Subcutaneous adipose tissue (tissue), 4 donors: ENCODE results near the gene ITGA5. TPM values are rescaled to one million over a fixed set of nuclear protein-coding genes. Genes with fewer than 3 reads are reported as not detected.

Experiments
- total RNA-seq, 4 donors: library from RNA; depleted of rRNA; stranded (reverse); fragments of >200 nt; gene quantifications; one replicate each; pipeline ENCODE4 v1.1.0, GENCODE V29; 2016
- TF ChIP-seq, protein P1 (sequence below): fragments of 450-650 bp; IDR thresholded peaks from one replicate; pipeline ENCODE4 v1.5.1; 2016; ENCODE audit warnings: low read depth, mild to moderate bottlenecking, control low read depth, antibody characterized with exemption, moderate library complexity

ITGA5 gene
- total RNA-seq, 4 donors from 2014 or later, result 81.5 to 150 (median 109) TPM

DNA sequence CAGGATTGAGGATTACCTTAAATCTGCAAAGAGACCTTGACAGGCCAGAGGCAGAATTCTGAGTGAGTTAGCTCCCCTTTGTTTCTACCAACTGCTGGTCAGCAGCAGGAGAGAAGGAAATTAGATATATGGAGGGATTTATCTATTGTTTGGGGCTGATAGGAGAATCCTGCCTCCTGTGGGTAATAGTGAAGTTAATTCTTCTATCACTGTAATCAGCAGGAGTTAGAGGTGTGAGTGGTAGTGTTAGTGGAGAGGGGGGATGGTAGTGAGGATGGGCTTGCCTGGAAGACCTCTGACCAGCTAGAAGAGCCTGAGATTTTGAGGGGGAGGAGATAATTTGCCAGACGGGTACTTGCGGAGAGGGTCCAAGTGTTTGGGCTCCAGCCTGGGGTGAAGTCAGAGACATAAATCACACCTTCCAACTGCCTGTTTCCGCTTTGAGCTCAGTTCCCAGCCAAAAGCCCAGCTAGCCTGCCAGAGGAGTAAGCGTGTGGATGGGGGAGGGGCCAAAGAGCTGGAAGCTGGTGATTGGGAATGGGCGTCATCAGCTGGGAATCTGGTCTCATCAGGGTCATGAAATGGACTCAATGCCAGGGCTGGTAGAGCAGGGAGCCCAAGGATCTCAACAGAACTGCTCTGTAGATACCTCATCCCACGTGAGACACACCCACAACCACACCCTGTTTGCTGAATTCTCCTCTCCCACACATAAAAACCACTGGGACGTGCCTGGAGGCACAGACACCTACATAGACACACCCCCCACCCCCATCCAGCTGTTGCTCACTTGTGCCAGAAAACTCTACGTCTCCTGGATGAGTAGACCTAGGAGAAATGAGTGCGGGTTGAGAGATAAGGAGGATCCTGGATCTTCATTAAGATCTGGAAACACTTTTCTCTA, 13.1 kb upstream of the ITGA5 start:
- TF ChIP-seq, protein P1, sequence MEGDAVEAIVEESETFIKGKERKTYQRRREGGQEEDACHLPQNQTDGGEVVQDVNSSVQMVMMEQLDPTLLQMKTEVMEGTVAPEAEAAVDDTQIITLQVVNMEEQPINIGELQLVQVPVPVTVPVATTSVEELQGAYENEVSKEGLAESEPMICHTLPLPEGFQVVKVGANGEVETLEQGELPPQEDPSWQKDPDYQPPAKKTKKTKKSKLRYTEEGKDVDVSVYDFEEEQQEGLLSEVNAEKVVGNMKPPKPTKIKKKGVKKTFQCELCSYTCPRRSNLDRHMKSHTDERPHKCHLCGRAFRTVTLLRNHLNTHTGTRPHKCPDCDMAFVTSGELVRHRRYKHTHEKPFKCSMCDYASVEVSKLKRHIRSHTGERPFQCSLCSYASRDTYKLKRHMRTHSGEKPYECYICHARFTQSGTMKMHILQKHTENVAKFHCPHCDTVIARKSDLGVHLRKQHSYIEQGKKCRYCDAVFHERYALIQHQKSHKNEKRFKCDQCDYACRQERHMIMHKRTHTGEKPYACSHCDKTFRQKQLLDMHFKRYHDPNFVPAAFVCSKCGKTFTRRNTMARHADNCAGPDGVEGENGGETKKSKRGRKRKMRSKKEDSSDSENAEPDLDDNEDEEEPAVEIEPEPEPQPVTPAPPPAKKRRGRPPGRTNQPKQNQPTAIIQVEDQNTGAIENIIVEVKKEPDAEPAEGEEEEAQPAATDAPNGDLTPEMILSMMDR, result no peak

DNA sequence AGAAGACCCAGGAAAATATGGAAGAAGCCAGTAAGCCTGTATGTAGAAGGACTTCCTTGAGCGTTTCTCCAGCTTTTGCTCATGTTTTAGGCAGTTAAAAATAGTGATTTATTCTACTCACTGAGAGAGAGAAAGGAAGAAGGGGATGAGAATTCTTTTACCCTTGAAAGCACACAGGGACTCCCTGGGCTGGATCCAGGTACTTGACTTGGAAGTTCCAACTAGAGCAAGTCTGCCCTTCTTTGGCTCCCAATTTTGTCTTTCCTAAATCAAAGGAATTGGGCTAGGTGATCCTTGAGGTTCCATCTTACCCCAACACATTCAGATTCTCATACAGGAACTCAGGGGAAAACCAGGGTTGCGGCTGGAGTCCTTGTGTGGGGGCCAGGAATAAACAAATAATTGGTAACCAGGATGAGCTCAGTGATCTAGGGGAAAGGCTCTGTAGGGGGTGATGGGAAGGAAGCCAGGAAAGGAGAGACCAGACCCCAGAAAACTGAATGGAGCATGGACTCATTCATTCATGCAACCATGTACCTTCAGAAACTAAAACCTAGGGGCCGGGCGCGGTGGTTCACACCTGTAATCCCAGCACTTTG, 11.5 kb upstream of the ITGA5 start:
- TF ChIP-seq, protein P1, result no peak

DNA sequence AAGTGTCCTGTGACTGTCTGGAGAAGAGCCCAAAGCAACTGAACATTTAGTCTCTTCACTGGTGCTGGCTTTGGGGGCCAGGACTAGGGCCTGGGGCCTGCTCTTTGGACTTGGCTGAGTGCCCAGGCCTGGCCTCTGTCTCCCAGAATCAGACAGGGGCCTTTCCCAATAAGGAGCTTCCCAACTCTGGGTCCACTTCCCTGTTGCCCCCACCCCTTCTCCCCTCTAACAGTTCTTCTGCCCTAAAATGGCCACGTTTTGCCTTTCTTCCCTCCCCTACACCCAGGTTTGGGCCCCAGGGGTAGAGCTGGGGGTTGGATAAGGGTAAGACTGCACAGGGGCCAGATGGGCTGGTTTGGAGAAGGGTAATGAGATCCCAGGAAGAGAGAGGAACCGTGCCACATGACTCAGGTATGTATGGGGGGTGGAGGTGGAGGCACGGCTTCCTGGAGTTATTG, 10.0 kb upstream of the ITGA5 start:
- TF ChIP-seq, protein P1, result no peak

DNA sequence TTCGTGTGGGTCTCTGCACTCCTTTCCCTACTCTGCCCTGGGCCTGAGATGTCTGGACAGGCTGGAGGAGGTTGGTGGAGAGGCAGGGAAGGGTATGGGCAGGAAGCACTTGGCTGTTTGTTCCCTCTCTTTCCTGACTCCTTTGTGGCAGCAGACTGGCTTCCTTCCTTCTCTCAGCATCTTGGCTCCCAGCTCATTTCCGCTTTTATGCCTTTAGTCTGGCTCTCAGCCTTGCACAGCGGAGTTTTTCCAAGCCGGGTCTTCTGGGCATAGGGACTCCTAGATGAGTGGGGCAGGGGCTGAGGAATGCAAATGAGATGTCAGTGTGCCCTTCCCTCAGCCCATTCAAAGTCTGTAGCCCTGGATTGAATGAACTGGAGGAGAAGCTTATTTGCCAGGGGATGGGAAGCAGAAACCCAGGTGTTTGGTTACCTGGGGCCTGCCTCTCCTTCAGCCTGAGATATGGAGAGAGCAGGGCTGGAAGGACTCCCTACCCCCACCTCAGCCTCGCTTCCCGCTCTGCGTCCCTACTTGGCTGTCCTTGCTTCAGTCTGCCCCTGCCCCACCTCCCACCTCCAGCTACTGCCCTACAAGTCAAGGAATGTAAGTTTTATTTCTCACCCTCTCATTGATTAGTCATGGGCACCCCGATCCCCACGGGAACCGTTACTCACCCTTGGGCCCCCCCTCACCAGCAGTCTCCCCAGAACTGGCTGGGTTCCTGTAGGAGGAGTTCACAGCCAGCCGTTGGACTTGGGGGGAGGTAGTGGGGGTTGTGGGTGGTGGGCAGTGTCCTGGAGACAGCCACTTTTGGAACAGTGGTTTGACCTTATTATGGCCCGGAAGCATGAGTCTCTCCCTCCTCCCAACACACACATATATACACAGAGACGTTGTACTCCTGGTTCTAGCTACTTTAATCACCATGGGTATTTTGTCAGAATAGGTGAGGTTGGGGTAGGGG, 9.3 kb upstream of the ITGA5 start:
- TF ChIP-seq, protein P1, result no peak

DNA sequence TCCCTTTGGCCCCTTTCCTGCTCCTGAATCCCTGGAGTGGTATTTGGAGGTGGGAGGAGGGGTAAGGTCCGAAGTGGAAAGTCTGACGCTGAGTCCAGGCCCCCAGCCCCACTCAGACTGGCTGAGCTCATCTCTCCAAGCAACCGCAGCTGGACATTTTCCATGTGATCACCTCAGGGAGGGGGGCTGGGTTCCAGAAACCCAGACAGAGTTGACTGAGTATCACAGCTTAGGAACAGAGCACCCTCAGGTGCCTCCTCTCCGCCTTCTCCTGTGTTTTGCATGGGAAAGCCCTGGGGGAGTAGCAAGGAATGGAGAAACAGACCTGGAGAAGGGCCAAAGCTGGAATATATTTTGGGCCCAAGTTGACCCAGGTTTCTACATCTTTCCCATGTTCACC, 8.0 kb upstream of the ITGA5 start:
- TF ChIP-seq, protein P1, result no peak

DNA sequence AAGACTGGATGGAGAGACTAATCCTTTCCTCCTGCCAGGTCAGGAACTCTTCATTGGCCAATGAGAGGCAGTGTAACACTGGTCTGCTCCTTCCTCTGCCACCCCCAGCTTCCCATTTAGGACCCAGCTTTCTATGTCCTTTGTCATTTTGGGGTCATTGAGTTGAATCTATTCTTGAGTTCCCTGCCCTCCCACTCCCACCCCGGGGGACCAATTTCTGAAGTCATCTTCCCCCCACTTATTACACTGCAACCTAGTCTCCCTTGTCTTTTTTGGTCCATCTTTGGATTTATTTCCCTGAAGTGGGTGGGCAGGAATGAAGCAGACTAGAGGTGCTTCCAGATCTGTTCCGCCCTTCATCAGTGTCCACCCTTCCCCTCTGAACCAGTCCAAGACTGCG, 7.6 kb upstream of the ITGA5 start:
- TF ChIP-seq, protein P1, result no peak
